ENCODE results near the gene NOTCH4. TPM values are rescaled to one million over a fixed set of nuclear protein-coding genes. Genes with fewer than 3 reads are reported as not detected.

Gene NOTCH4
- total and polyA plus RNA-seq, 2 donors (not counting 3 experiments of a cell fraction or from before 2014, with no cell fraction given), result 41.7 to 114 TPM

- peaks cover 7 to 21% of the 10 kb centered on the region in 2 experiments for H3K36me3 ChIP-seq (ENCODE audit: control insufficient read depth in 2 of 2, extremely low read depth in 1 of 2, insufficient read depth in 2 of 2, low read length in 2 of 2)
- no peaks in the 10 kb centered on the region for H3K27me3 ChIP-seq (ENCODE audit: control insufficient read depth in 2 of 2, insufficient read depth in 2 of 2, low read length in 2 of 2)
- no peak overlapping the region for H3K4me2 ChIP-seq (ENCODE audit: insufficient read depth, low read length)
- TF ChIP-seq, protein P1, sequence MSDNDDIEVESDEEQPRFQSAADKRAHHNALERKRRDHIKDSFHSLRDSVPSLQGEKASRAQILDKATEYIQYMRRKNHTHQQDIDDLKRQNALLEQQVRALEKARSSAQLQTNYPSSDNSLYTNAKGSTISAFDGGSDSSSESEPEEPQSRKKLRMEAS (IDR thresholded peaks at IDR 0.05; ENCODE audit: insufficient read depth, insufficient read length), result no peak
- no peaks in the 10 kb centered on the region for H3K79me2 ChIP-seq (ENCODE audit: control insufficient read depth, insufficient read depth, low read length)
- H3K9me3 ChIP-seq (replicated peaks; ENCODE audit: control insufficient read depth, insufficient read depth, low read length), result no peaks in the 10 kb centered on the region
- ChIA-PET POLR2A (no interaction called here), CTCF (no interaction called here)
- no peak overlapping the region for H3K4me3 ChIP-seq (replicated peaks in 1 of 3; ENCODE audit: insufficient read depth in 1 of 3, low read depth in 1 of 3, low read length in 3 of 3)
- H2AFZ ChIP-seq (ENCODE audit: low read depth, low read length), result no peak overlapping the region
- DNase-seq (ENCODE audit: low read depth, low spot score) (no peak), FAIRE-seq (no peak)
- H4K20me1 ChIP-seq (replicated peaks; ENCODE audit: control insufficient read depth, extremely low read depth, insufficient read depth, low read length), result no peaks in the 10 kb centered on the region
- BruUV-seq (replicated peaks), result no TSS peak
- H3K9me1 ChIP-seq (replicated peaks; ENCODE audit: control insufficient read depth, extremely low read depth, insufficient read depth, low read length), result no peaks in the 10 kb centered on the region
- H3K4me1 ChIP-seq (ENCODE audit: control insufficient read depth, extremely low read depth, insufficient read depth, low read length), result no peaks in the 10 kb centered on the region
- H3K27ac ChIP-seq (ENCODE audit: insufficient read depth, low read depth, low read length), result no peak overlapping the region
- H3K9ac ChIP-seq (replicated peaks; ENCODE audit: extremely low read depth, insufficient read depth, low read length), result no peak overlapping the region
- dilution Hi-C loops (cut with MboI; ENCODE audit: extremely low pct_ligation_motif_present, low sequenced_read_pairs) (no loop called here), intact Hi-C loops (cut with micrococcal nuclease) (no loop called here)
Measured at GRCh38 chr6:32167761-32168262, 56.1 kb downstream of the NOTCH4 start.

DNA sequence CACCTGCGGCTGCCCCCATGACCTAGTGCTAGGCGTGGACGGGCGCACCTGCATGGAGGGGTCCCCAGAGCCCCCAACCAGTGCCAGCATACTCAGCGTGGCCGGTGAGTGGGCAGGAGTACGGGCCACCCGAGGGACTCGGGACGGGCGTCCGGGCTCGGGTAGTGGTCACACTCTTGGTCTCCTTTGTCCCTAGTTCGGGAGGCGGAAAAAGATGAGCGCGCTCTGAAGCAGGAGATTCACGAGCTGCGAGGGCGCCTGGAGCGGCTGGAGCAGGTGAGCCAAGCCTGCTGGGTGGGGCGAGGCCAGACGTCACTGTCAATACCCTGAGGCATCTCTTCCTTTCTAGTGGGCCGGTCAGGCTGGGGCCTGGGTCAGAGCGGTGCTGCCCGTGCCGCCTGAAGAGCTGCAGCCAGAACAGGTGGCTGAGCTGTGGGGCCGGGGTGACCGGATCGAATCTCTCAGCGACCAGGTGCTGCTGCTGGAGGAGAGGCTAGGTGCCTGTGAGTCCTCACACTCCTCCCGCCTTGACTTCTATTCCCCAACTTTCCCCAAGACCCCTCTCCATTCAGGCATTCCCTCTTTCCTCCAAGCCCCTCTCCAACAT is 56.6 kb downstream of the NOTCH4 start:
- no peaks in the 10 kb centered on the region for H3K27me3 ChIP-seq (ENCODE audit: control insufficient read depth in 2 of 2, insufficient read depth in 2 of 2, low read length in 2 of 2)
- CTCF ChIA-PET, result no interaction called here
- peaks cover 7 to 21% of the 10 kb centered on the region in 2 experiments for H3K36me3 ChIP-seq (ENCODE audit: control insufficient read depth in 2 of 2, extremely low read depth in 1 of 2, insufficient read depth in 2 of 2, low read length in 2 of 2)
- POLR2A ChIA-PET, result no interaction called here
- dilution Hi-C loops (cut with MboI; ENCODE audit: extremely low pct_ligation_motif_present, low sequenced_read_pairs) (no loop called here), intact Hi-C loops (cut with micrococcal nuclease) (no loop called here)
- no peaks in the 10 kb centered on the region for H3K9me3 ChIP-seq (replicated peaks; ENCODE audit: control insufficient read depth, insufficient read depth, low read length)
- H3K79me2 ChIP-seq (ENCODE audit: control insufficient read depth, insufficient read depth, low read length), result no peaks in the 10 kb centered on the region
- H2AFZ ChIP-seq (ENCODE audit: low read depth, low read length), result no peak overlapping the region
- TF ChIP-seq JUN (IDR thresholded peaks at IDR 0.05; ENCODE audit: borderline replicate concordance, insufficient read depth, insufficient read length, low read depth), result no peak
- TF ChIP-seq, protein P1 (IDR thresholded peaks at IDR 0.05; ENCODE audit: insufficient read depth, insufficient read length), result no peak
- TF ChIP-seq POLR2AphosphoS5 (IDR thresholded peaks at IDR 0.05; ENCODE audit: insufficient read depth, low read depth, low read length), result no peak
- no peak for TF ChIP-seq GATA2 (IDR thresholded peaks at IDR 0.05; ENCODE audit: insufficient read depth, insufficient read length, low read depth, low read length)
- no peak for TF ChIP-seq POLR2A (IDR thresholded peaks at IDR 0.05; ENCODE audit: low read depth, low read length)
- TF ChIP-seq FOS (IDR thresholded peaks at IDR 0.05; ENCODE audit: borderline replicate concordance, insufficient read depth, low read length), result no peak
- TF ChIP-seq, protein P2, sequence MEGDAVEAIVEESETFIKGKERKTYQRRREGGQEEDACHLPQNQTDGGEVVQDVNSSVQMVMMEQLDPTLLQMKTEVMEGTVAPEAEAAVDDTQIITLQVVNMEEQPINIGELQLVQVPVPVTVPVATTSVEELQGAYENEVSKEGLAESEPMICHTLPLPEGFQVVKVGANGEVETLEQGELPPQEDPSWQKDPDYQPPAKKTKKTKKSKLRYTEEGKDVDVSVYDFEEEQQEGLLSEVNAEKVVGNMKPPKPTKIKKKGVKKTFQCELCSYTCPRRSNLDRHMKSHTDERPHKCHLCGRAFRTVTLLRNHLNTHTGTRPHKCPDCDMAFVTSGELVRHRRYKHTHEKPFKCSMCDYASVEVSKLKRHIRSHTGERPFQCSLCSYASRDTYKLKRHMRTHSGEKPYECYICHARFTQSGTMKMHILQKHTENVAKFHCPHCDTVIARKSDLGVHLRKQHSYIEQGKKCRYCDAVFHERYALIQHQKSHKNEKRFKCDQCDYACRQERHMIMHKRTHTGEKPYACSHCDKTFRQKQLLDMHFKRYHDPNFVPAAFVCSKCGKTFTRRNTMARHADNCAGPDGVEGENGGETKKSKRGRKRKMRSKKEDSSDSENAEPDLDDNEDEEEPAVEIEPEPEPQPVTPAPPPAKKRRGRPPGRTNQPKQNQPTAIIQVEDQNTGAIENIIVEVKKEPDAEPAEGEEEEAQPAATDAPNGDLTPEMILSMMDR (IDR thresholded peaks at IDR 0.05; ENCODE audit: extremely low read depth in 1 of 2, insufficient read depth in 1 of 2, low read depth in 1 of 2, low read length in 2 of 2), result no peak
- no peaks in the 10 kb centered on the region for H3K9me1 ChIP-seq (replicated peaks; ENCODE audit: control insufficient read depth, extremely low read depth, insufficient read depth, low read length)
- no peaks in the 10 kb centered on the region for H3K4me1 ChIP-seq (ENCODE audit: control insufficient read depth, extremely low read depth, insufficient read depth, low read length)
- no peak overlapping the region for H3K9ac ChIP-seq (replicated peaks; ENCODE audit: extremely low read depth, insufficient read depth, low read length)
- no peak for FAIRE-seq
- H4K20me1 ChIP-seq (replicated peaks; ENCODE audit: control insufficient read depth, extremely low read depth, insufficient read depth, low read length), result no peaks in the 10 kb centered on the region
- no TSS peak for BruUV-seq (replicated peaks)
- H3K4me2 ChIP-seq (ENCODE audit: insufficient read depth, low read length), result no peak overlapping the region
- H3K4me3 ChIP-seq (replicated peaks in 1 of 3; ENCODE audit: insufficient read depth in 1 of 3, low read depth in 1 of 3, low read length in 3 of 3), result no peak overlapping the region
- no peak overlapping the region for H3K27ac ChIP-seq (ENCODE audit: insufficient read depth, low read depth, low read length)
- DNase-seq (ENCODE audit: low read depth, low spot score), result no peak

Data from endothelial cell of umbilical vein (primary cell).